ENCODE measurements around the gene GREM1. TPM values are rescaled to one million over a fixed set of nuclear protein-coding genes. Genes with fewer than 3 reads are reported as not detected.

The GREM1 gene
- total and polyA plus RNA-seq, 2 donors (not counting 3 experiments of a cell fraction or from before 2014, with no cell fraction given): not detected

DNA sequence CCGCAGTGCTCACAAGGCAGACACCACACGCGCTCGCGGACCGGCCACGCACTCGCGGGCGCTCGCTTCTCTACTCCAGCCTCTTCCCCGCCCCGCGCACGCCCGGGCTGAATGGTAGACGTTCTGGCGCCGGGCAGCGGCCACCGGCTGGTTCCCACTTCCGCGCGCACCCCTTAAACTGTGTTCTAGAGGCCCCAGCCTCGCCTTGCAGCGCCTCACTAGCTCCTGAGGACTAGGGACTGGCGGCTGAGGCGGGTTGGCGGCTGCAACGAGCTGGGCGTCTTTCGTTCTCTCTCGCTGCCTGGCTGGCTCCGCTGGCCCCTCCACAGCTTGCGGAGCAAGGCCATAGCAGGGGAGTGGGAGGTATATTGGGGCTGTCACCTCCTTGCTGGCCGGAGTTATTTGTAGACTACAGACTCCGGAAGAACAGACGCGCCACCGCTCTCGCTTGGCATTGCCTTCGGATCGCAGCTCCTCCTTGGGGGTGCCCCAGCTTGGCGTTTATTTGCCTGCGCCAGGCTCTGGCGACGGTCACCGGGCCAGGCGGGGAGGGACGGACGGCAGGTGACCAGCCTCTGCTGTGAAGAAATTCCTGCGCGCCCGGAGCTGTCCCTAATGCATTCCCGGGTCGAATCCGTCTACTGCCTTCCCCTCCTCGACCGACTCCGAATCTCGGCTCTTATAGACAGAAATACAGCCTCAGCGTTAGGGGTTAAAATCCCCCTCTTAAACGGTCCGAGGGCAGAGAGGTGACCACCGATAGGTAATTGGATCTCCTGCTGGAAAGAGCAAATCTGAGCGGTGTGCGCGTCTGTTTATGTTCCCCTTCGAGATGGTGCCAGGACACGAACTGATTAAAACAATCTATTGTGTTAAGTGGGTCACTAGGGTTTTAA lies 1.3 kb downstream of the GREM1 start:
- FAIRE-seq (peak; percentile 24), DNase-seq (ENCODE audit: low read depth, low spot score) (no peak)
- CTCF ChIA-PET: interaction anchor here (0.7 to 1.6 kb wide), 3 partner anchors 31 to 217 kb away, joined by 3 to 5 read pairs (median 3); no protein-coding TSS in a partner anchor
- Histone ChIP-seq H3K27me3 (ENCODE audit: control insufficient read depth in 2 of 2, insufficient read depth in 2 of 2, low read length in 2 of 2) (peaks cover 56 to 85% of the 10 kb centered on the region in 2 experiments), H3K9ac (replicated peaks; ENCODE audit: extremely low read depth, insufficient read depth, low read length) (no peak overlapping the region), H3K9me1 (replicated peaks; ENCODE audit: control insufficient read depth, extremely low read depth, insufficient read depth, low read length) (no peaks in the 10 kb centered on the region), H3K4me3 (replicated peaks in 1 of 3; ENCODE audit: insufficient read depth in 1 of 3, low read depth in 1 of 3, low read length in 3 of 3) (peak overlapping the region in 2 of 3 experiments; percentile 8 to 35), H2AFZ (ENCODE audit: low read depth, low read length) (peak overlapping the region; percentile 36), H3K27ac (ENCODE audit: insufficient read depth, low read depth, low read length) (no peak overlapping the region), H3K4me2 (ENCODE audit: insufficient read depth, low read length) (peak overlapping the region; percentile 39), H3K9me3 (replicated peaks; ENCODE audit: control insufficient read depth, insufficient read depth, low read length) (no peaks in the 10 kb centered on the region), H3K36me3 (ENCODE audit: control insufficient read depth in 2 of 2, extremely low read depth in 1 of 2, insufficient read depth in 2 of 2, low read length in 2 of 2) (no peaks in the 10 kb centered on the region), H4K20me1 (replicated peaks; ENCODE audit: control insufficient read depth, extremely low read depth, insufficient read depth, low read length) (no peaks in the 10 kb centered on the region), H3K79me2 (ENCODE audit: control insufficient read depth, insufficient read depth, low read length) (no peaks in the 10 kb centered on the region), H3K4me1 (ENCODE audit: control insufficient read depth, extremely low read depth, insufficient read depth, low read length) (peaks cover 4% of the 10 kb centered on the region)
- BruUV-seq (replicated peaks): no TSS peak
- dilution Hi-C loops (cut with MboI; ENCODE audit: extremely low pct_ligation_motif_present, low sequenced_read_pairs): no loop called here
- POLR2A ChIA-PET: no interaction called here
- no peak for TF ChIP-seq POLR2A (IDR thresholded peaks at IDR 0.05; ENCODE audit: low read depth, low read length)
- no peak for TF ChIP-seq POLR2AphosphoS5 (IDR thresholded peaks at IDR 0.05; ENCODE audit: insufficient read depth, low read depth, low read length)
- peak; percentile 81 for TF ChIP-seq EZH2 (IDR thresholded peaks at IDR 0.05; ENCODE audit: borderline replicate concordance, low read depth, low read length, severe bottlenecking)
- intact Hi-C loops (cut with micrococcal nuclease): no loop called here

DNA sequence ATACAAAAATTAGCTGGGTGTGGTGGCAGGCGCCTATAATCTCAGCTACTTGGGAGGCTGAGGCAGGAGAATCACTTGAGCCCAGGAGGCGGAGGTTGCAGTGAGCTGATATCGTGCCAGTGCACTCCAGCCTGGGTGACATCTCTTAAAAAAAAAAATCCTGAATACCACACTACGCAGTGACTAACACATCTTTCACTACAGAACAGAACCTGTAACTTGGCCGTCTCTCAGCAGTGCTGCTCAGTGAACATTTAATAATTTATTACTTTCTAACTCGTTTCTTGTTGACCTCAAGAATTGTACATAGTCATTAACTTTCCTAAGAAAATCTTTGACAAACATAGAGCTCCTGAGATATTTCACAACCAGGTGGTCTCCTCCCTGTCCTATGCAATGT lies 3.8 kb downstream of the GREM1 start:
- CTCF ChIA-PET: interaction anchor here (2.1 kb wide), 2 partner anchors 9 to 215 kb away, joined by 11 read pairs; no protein-coding TSS in a partner anchor
- FAIRE-seq: no peak
- no TSS peak for BruUV-seq (replicated peaks)
- no peaks in the 10 kb centered on the region for H3K9me1 ChIP-seq (replicated peaks; ENCODE audit: control insufficient read depth, extremely low read depth, insufficient read depth, low read length)
- no peak overlapping the region for H2AFZ ChIP-seq (ENCODE audit: low read depth, low read length)
- H3K79me2 ChIP-seq (ENCODE audit: control insufficient read depth, insufficient read depth, low read length): no peaks in the 10 kb centered on the region
- no peak for DNase-seq (ENCODE audit: low read depth, low spot score)
- H3K9me3 ChIP-seq (replicated peaks; ENCODE audit: control insufficient read depth, insufficient read depth, low read length): no peaks in the 10 kb centered on the region
- no peak overlapping the region for H3K27ac ChIP-seq (ENCODE audit: insufficient read depth, low read depth, low read length)
- no peak overlapping the region for H3K9ac ChIP-seq (replicated peaks; ENCODE audit: extremely low read depth, insufficient read depth, low read length)
- H3K4me3 ChIP-seq (replicated peaks in 1 of 3; ENCODE audit: insufficient read depth in 1 of 3, low read depth in 1 of 3, low read length in 3 of 3): no peak overlapping the region
- intact Hi-C loops (cut with micrococcal nuclease): no loop called here
- H3K4me1 ChIP-seq (ENCODE audit: control insufficient read depth, extremely low read depth, insufficient read depth, low read length): peaks cover 4% of the 10 kb centered on the region
- POLR2A ChIA-PET: no interaction called here
- dilution Hi-C loops (cut with MboI; ENCODE audit: extremely low pct_ligation_motif_present, low sequenced_read_pairs): no loop called here
- H3K4me2 ChIP-seq (ENCODE audit: insufficient read depth, low read length): no peak overlapping the region
- no peaks in the 10 kb centered on the region for H3K36me3 ChIP-seq (ENCODE audit: control insufficient read depth in 2 of 2, extremely low read depth in 1 of 2, insufficient read depth in 2 of 2, low read length in 2 of 2)
- peaks cover 44 to 63% of the 10 kb centered on the region in 2 experiments for H3K27me3 ChIP-seq (ENCODE audit: control insufficient read depth in 2 of 2, insufficient read depth in 2 of 2, low read length in 2 of 2)
- no peaks in the 10 kb centered on the region for H4K20me1 ChIP-seq (replicated peaks; ENCODE audit: control insufficient read depth, extremely low read depth, insufficient read depth, low read length)
- TF ChIP-seq MYC (IDR thresholded peaks at IDR 0.05; ENCODE audit: low read depth, low read length): no peak
- no peak for TF ChIP-seq GATA2 (IDR thresholded peaks at IDR 0.05; ENCODE audit: insufficient read depth, insufficient read length, low read depth, low read length)
- no peak for TF ChIP-seq JUN (IDR thresholded peaks at IDR 0.05; ENCODE audit: borderline replicate concordance, insufficient read depth, insufficient read length, low read depth)
- TF ChIP-seq, protein P1, sequence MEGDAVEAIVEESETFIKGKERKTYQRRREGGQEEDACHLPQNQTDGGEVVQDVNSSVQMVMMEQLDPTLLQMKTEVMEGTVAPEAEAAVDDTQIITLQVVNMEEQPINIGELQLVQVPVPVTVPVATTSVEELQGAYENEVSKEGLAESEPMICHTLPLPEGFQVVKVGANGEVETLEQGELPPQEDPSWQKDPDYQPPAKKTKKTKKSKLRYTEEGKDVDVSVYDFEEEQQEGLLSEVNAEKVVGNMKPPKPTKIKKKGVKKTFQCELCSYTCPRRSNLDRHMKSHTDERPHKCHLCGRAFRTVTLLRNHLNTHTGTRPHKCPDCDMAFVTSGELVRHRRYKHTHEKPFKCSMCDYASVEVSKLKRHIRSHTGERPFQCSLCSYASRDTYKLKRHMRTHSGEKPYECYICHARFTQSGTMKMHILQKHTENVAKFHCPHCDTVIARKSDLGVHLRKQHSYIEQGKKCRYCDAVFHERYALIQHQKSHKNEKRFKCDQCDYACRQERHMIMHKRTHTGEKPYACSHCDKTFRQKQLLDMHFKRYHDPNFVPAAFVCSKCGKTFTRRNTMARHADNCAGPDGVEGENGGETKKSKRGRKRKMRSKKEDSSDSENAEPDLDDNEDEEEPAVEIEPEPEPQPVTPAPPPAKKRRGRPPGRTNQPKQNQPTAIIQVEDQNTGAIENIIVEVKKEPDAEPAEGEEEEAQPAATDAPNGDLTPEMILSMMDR (IDR thresholded peaks at IDR 0.05; ENCODE audit: extremely low read depth in 1 of 2, insufficient read depth in 1 of 2, low read depth in 1 of 2, low read length in 2 of 2): no peak
- TF ChIP-seq, protein P2, sequence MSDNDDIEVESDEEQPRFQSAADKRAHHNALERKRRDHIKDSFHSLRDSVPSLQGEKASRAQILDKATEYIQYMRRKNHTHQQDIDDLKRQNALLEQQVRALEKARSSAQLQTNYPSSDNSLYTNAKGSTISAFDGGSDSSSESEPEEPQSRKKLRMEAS (IDR thresholded peaks at IDR 0.05; ENCODE audit: insufficient read depth, insufficient read length): no peak
- TF ChIP-seq POLR2AphosphoS5 (IDR thresholded peaks at IDR 0.05; ENCODE audit: insufficient read depth, low read depth, low read length): no peak

Measured in endothelial cell of umbilical vein (primary cell).